ENCODE data around the gene NPAS2.

Gene NPAS2

GRCh38 chr2:100929147-100929546 is 109.2 kb downstream of the NPAS2 start:
- DNase-seq (ENCODE audit: low read depth), result no peak
- no peak overlapping the region for H3K4me3 ChIP-seq (ENCODE audit: low read length)
- no peak for TF ChIP-seq CTCF (conservative IDR thresholded peaks at IDR 0.05; ENCODE audit: low read length)

- no peak for DNase-seq (ENCODE audit: low read depth)
- H3K4me3 ChIP-seq (ENCODE audit: low read length), result no peak overlapping the region
- no peak for TF ChIP-seq CTCF (conservative IDR thresholded peaks at IDR 0.05; ENCODE audit: low read length)
Observed at GRCh38 chr2:100934504-100935371, 114.8 kb downstream of the NPAS2 start.

GRCh38 chr2:100935372-100935752 is 115.4 kb downstream of the NPAS2 start:
- no peak overlapping the region for H3K4me3 ChIP-seq (ENCODE audit: low read length)
- no peak for TF ChIP-seq CTCF (conservative IDR thresholded peaks at IDR 0.05; ENCODE audit: low read length)
- peak; percentile 71 for DNase-seq (ENCODE audit: low read depth)

GRCh38 chr2:100936070-100936741 is 116.3 kb downstream of the NPAS2 start:
- DNase-seq (ENCODE audit: low read depth), result no peak
- H3K4me3 ChIP-seq (ENCODE audit: low read length), result no peak overlapping the region
- TF ChIP-seq CTCF (conservative IDR thresholded peaks at IDR 0.05; ENCODE audit: low read length), result no peak

GRCh38 chr2:100936972-100937542 is 117.1 kb downstream of the NPAS2 start:
- no peak overlapping the region for H3K4me3 ChIP-seq (ENCODE audit: low read length)
- no peak for TF ChIP-seq CTCF (conservative IDR thresholded peaks at IDR 0.05; ENCODE audit: low read length)
- no peak for DNase-seq (ENCODE audit: low read depth)

- H3K4me3 ChIP-seq (ENCODE audit: low read length), result no peak overlapping the region
- DNase-seq (ENCODE audit: low read depth), result no peak
- no peak for TF ChIP-seq CTCF (conservative IDR thresholded peaks at IDR 0.05; ENCODE audit: low read length)
Observed at GRCh38 chr2:100938031-100939026, 118.4 kb downstream of the NPAS2 start.

All from AG10803 (cell line).